ENCODE data around the gene KRT1.

DNA sequence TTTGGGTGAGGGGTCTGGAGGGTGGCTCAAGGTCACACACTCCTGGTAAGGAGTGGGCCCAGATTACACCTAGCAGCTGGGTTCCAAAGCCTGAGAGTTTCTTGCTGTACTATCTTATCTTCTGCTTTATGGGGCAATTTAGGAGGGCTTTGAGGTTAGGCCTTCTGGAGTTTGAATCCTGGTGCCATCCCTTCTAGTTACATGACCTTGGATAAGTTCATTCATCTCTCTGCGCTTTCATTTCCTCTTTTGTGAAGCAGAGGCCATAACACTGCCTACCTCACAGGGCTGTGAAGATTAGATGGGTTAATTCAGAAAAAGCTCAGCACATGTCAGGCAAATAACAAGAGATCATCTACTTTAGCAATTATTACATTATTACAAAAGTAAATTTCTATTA lies 30.5 kb upstream of the KRT1 start:
- TF ChIP-seq, protein P1, sequence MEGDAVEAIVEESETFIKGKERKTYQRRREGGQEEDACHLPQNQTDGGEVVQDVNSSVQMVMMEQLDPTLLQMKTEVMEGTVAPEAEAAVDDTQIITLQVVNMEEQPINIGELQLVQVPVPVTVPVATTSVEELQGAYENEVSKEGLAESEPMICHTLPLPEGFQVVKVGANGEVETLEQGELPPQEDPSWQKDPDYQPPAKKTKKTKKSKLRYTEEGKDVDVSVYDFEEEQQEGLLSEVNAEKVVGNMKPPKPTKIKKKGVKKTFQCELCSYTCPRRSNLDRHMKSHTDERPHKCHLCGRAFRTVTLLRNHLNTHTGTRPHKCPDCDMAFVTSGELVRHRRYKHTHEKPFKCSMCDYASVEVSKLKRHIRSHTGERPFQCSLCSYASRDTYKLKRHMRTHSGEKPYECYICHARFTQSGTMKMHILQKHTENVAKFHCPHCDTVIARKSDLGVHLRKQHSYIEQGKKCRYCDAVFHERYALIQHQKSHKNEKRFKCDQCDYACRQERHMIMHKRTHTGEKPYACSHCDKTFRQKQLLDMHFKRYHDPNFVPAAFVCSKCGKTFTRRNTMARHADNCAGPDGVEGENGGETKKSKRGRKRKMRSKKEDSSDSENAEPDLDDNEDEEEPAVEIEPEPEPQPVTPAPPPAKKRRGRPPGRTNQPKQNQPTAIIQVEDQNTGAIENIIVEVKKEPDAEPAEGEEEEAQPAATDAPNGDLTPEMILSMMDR (IDR thresholded peaks at IDR 0.05; ENCODE audit: low read length): no peak
- no peak for TF ChIP-seq EZH2 (optimal IDR thresholded peaks at IDR 0.05; ENCODE audit: low read depth, low read length)
